ENCODE data around the gene SCYL3.

GRCh38 chr1:169859001-169859400 is 34.7 kb downstream of the SCYL3 start:
- TF ChIP-seq POLR2A (IDR thresholded peaks at IDR 0.05) (no peak), CTCF (IDR thresholded peaks at IDR 0.05 in 8 of 11, conservative IDR thresholded peaks at IDR 0.05 in 3 of 11) (no peak)
